H1 (cell line): ENCODE measurements around the gene DTL. TPM values are rescaled to one million over a fixed set of nuclear protein-coding genes. Genes with fewer than 3 reads are reported as not detected.

Experiments
- CTCF ChIA-PET: fragments of 300-600 bp; sonication (Branson Sonifier 250); formaldehyde crosslinking; loops from one replicate; lab custom pipeline; 2021; ENCODE audit not compliant: partially characterized antibody; lab: Charles Lee
- POLR2A ChIA-PET: fragments of 300-600 bp; sonication (Branson Sonifier 250); formaldehyde crosslinking; loops from one replicate; lab custom pipeline; 2021; ENCODE audit warnings: inconsistent platforms; ENCODE audit not compliant: partially characterized antibody; lab: Charles Lee
- DNase-seq, 2 experiments: peaks; one replicate each; pipeline versions ENCODE4 v3.0.0 to v3.0.0-alpha.2; 2010 to 2022; ENCODE audit warnings: low spot score in 2 of 2, low read depth in 1 of 2, mixed read lengths in 1 of 2
- FAIRE-seq: peaks from 2 replicates; lab custom pipeline; 2011; peaks lifted over from hg19 to GRCh38; lab: Jason Lieb, UNC
- H2AFZ ChIP-seq: 2 replicates; pipeline ENCODE4 v1.8.1; 2012; ENCODE audit warnings: low read length, inconsistent platforms
- H2AK5ac ChIP-seq: 2 replicates; pipeline ENCODE4 v1.6.1; 2013; ENCODE audit warnings: low read depth, low read length
- H2BK120ac ChIP-seq: replicated peaks from 2 replicates; pipeline ENCODE3; 2013; ENCODE audit warnings: low read depth, low read length, inconsistent platforms
- H2BK12ac ChIP-seq: 2 replicates; pipeline ENCODE4 v1.6.1; 2013; ENCODE audit warnings: low read depth, low read length
- H2BK15ac ChIP-seq: 2 replicates; pipeline ENCODE4 v1.6.1; 2013; ENCODE audit warnings: low read length
- H2BK20ac ChIP-seq: 2 replicates; pipeline ENCODE4 v1.6.1; 2013; ENCODE audit warnings: low read length
- H2BK5ac ChIP-seq: 2 replicates; pipeline ENCODE4 v1.6.1; 2013; ENCODE audit warnings: low read depth, low read length
- H3K14ac ChIP-seq: 2 replicates; pipeline ENCODE4 v1.6.1; 2013; ENCODE audit warnings: inconsistent platforms; ENCODE audit not compliant: insufficient read length
- H3K18ac ChIP-seq: 2 replicates; pipeline ENCODE4 v1.6.1; 2013; ENCODE audit warnings: low read length; ENCODE audit errors: extremely low read depth
- H3K23ac ChIP-seq: 2 replicates; pipeline ENCODE4 v1.6.1; 2013; ENCODE audit warnings: inconsistent platforms; ENCODE audit not compliant: insufficient read length
- H3K23me2 ChIP-seq: 2 replicates; pipeline ENCODE4 v1.6.1; 2013; ENCODE audit warnings: low read depth, low read length
- H3K27ac ChIP-seq: 2 replicates; pipeline ENCODE4 v1.6.1; 2011; ENCODE audit warnings: low read depth, low read length, inconsistent platforms
- H3K27me3 ChIP-seq, 4 experiments: replicated peaks in 1 of 4; 1 replicate in 1 of 4; 2 replicates in 3 of 4; pipeline versions ENCODE4 v1.6.1 to v1.8.1; 2011 to 2013; ENCODE audit warnings: low read length in 3 of 4, mild to moderate bottlenecking in 3 of 4, inconsistent platforms in 2 of 4, mixed read lengths in 2 of 4, moderate library complexity in 1 of 4; ENCODE audit not compliant: control insufficient read depth in 3 of 4, insufficient read depth in 3 of 4; ENCODE audit errors: extremely low read depth in 1 of 4
- H3K36me3 ChIP-seq, 4 experiments: 2 replicates each; pipeline versions ENCODE4 v1.6.1 to v1.8.1; 2011 to 2013; ENCODE audit warnings: mild to moderate bottlenecking in 4 of 4, low read length in 3 of 4, moderate library complexity in 2 of 4, control low read depth in 1 of 4, inconsistent platforms in 1 of 4; ENCODE audit not compliant: insufficient read depth in 4 of 4, control insufficient read depth in 2 of 4
- H3K4ac ChIP-seq: replicated peaks from 2 replicates; pipeline ENCODE3; 2013; ENCODE audit warnings: low read length, low read depth, mixed read lengths, inconsistent platforms; ENCODE audit not compliant: insufficient read length
- H3K4me1 ChIP-seq, 4 experiments: replicated peaks in 1 of 4; 1 replicate in 1 of 4; 2 replicates in 3 of 4; pipeline versions ENCODE4 v1.6.1 to v1.8.1; 2011 to 2013; ENCODE audit warnings: low read length in 3 of 4, inconsistent platforms in 2 of 4, mixed read lengths in 1 of 4; ENCODE audit not compliant: insufficient read depth in 4 of 4, control insufficient read depth in 3 of 4
- H3K4me2 ChIP-seq, 2 experiments: 2 replicates each; pipeline versions ENCODE4 v1.6.1 to v1.8.1; 2011 to 2013; ENCODE audit warnings: low read depth in 2 of 2, low read length in 2 of 2, control low read depth in 1 of 2, inconsistent platforms in 1 of 2, mild to moderate bottlenecking in 1 of 2; ENCODE audit not compliant: insufficient read depth in 1 of 2
- H3K4me3 ChIP-seq, 4 experiments: fragments of 200-600, 300-600 bp in 1 of 4; sonication (generic), shearing (Covaris generic), sonication (Bioruptor Twin) in 1 of 4; 2 replicates each; pipeline versions ENCODE4 v1.5.1 to v1.8.1; 2011 to 2016; ENCODE audit warnings: low read length in 4 of 4, low read depth in 3 of 4, control low read depth in 2 of 4, inconsistent platforms in 2 of 4, mild to moderate bottlenecking in 2 of 4, mixed read lengths in 1 of 4, moderate library complexity in 1 of 4; ENCODE audit not compliant: insufficient read depth in 2 of 4; ENCODE audit errors: extremely low read depth in 1 of 4
- H3K56ac ChIP-seq: replicated peaks from 2 replicates; pipeline ENCODE3; 2013; ENCODE audit warnings: low read depth, mild to moderate bottlenecking, mixed read lengths, low read length, inconsistent platforms; ENCODE audit not compliant: insufficient read length
- H3K79me1 ChIP-seq: 2 replicates; pipeline ENCODE4 v1.6.1; 2013; ENCODE audit warnings: low read depth, low read length, control low read depth
- H3K79me2 ChIP-seq, 2 experiments: 2 replicates each; pipeline versions ENCODE4 v1.6.1 to v1.8.1; 2012 to 2013; ENCODE audit warnings: low read length in 2 of 2, mild to moderate bottlenecking in 2 of 2, inconsistent platforms in 1 of 2; ENCODE audit not compliant: insufficient read depth in 2 of 2, control insufficient read depth in 1 of 2
- H3K9ac ChIP-seq, 4 experiments: replicated peaks in 1 of 4; 1 replicate in 1 of 4; 2 replicates in 3 of 4; pipeline versions ENCODE4 v1.6.1 to v1.8.1; 2011 to 2013; ENCODE audit warnings: low read depth in 3 of 4, low read length in 3 of 4, control low read depth in 2 of 4, mild to moderate bottlenecking in 2 of 4, moderate library complexity in 2 of 4, inconsistent platforms in 1 of 4; ENCODE audit errors: extremely low read depth in 1 of 4
- H3K9me3 ChIP-seq, 2 experiments: 2 replicates each; pipeline versions ENCODE4 v1.6.1 to v1.8.1; 2012 to 2013; ENCODE audit warnings: mild to moderate bottlenecking in 2 of 2, moderate library complexity in 2 of 2, control low read depth in 1 of 2, inconsistent platforms in 1 of 2, low read depth in 1 of 2, low read length in 1 of 2, mixed read lengths in 1 of 2; ENCODE audit not compliant: insufficient read depth in 2 of 2
- H4K20me1 ChIP-seq, 2 experiments: replicated peaks in 1 of 2; 2 replicates each; pipeline versions ENCODE3 to v1.8.1; 2011 to 2013; ENCODE audit warnings: inconsistent platforms in 2 of 2, low read length in 2 of 2, mild to moderate bottlenecking in 1 of 2; ENCODE audit not compliant: insufficient read depth in 2 of 2, control insufficient read depth in 1 of 2
- H4K5ac ChIP-seq: 2 replicates; pipeline ENCODE4 v1.6.1; 2013; ENCODE audit warnings: low read length, low read depth, mixed read lengths, inconsistent platforms; ENCODE audit not compliant: insufficient read length
- H4K8ac ChIP-seq: 2 replicates; pipeline ENCODE4 v1.8.0; 2013; ENCODE audit warnings: mild to moderate bottlenecking, moderate library complexity, low read length, inconsistent platforms; ENCODE audit not compliant: insufficient read depth; ENCODE audit errors: extremely low read depth
- H4K91ac ChIP-seq: replicated peaks from 2 replicates; pipeline ENCODE3; 2013; ENCODE audit warnings: low read length, mixed read lengths, inconsistent platforms; ENCODE audit not compliant: insufficient read length
- BACH1 ChIP-seq: IDR thresholded peaks from 2 replicates; pipeline ENCODE4 v1.6.1; 2012; ENCODE audit warnings: low read length, improper control_type of control experiment
- EP300 ChIP-seq, 2 experiments: IDR thresholded peaks; 1 replicate in 1 of 2; 2 replicates in 1 of 2; pipeline ENCODE4 v1.6.1; 2011 to 2012; ENCODE audit warnings: low read depth in 2 of 2, low read length in 2 of 2, mild to moderate bottlenecking in 2 of 2, borderline replicate concordance in 1 of 2, inconsistent platforms in 1 of 2, moderate library complexity in 1 of 2
- HDAC2 ChIP-seq, 2 experiments: fragments of 300-600 bp in 1 of 2; sonication (generic) in 1 of 2; IDR thresholded peaks; 2 replicates each; pipeline ENCODE4 v1.6.1; 2011 to 2012; ENCODE audit warnings: low read depth in 2 of 2, low read length in 2 of 2, mild to moderate bottlenecking in 2 of 2, moderate library complexity in 2 of 2, borderline replicate concordance in 1 of 2, inconsistent platforms in 1 of 2
- HDAC6 ChIP-seq: IDR thresholded peaks from one replicate; pipeline ENCODE4 v1.7.1; 2012; ENCODE audit warnings: low read depth, mild to moderate bottlenecking, inconsistent platforms, low read length, moderate library complexity
- SIN3A ChIP-seq, 2 experiments: IDR thresholded peaks in 1 of 2; conservative IDR thresholded peaks in 1 of 2; 2 replicates each; pipeline ENCODE4 v1.6.1; 2011 to 2012; ENCODE audit warnings: low read length in 2 of 2, improper control_type of control experiment in 1 of 2, low read depth in 1 of 2, mild to moderate bottlenecking in 1 of 2
- SIRT6 ChIP-seq: IDR thresholded peaks from one replicate; pipeline ENCODE4 v1.7.1; 2012; ENCODE audit warnings: low read length, inconsistent platforms
- SIX5 ChIP-seq: IDR thresholded peaks from 2 replicates; pipeline ENCODE4 v1.6.1; 2011; ENCODE audit warnings: mild to moderate bottlenecking, low read depth, low read length
- TBP ChIP-seq: IDR thresholded peaks from 2 replicates; pipeline ENCODE4 v1.6.1; 2011; ENCODE audit warnings: low read depth, low read length, improper control_type of control experiment
- TEAD4 ChIP-seq: IDR thresholded peaks from 2 replicates; pipeline ENCODE4 v1.6.1; 2012; ENCODE audit warnings: low read depth, low read length, inconsistent platforms, mixed read lengths
- WGBS, 2 experiments: shearing (Covaris generic) in 1 of 2; methylation state at CpG; one replicate each; pipeline versions ENCODE4 v1.1.6 to v1.1.7; 2013 to 2015; ENCODE audit warnings: low lambda C conversion rate in 2 of 2, mixed read lengths in 2 of 2, inconsistent platforms in 1 of 2, low coverage in 1 of 2, missing lambda C conversion rate in 1 of 2; ENCODE audit not compliant: insufficient replicate concordance in 2 of 2, insufficient coverage in 1 of 2, insufficient read length in 1 of 2; ENCODE audit errors: extremely low coverage in 1 of 2, missing lambda C conversion rate in 1 of 2; 5-methylcytosine and 5-hydroxymethylcytosine counted together
- polyA plus RNA-seq, 7 experiments: library from polyadenylated mRNA; depleted of rRNA in 3 of 7; stranded (reverse) in 5 of 7; unstranded in 2 of 7; fragments of >200 nt in 5 of 7; fragments of 200-250 nt in 2 of 7; gene quantifications; 1 replicate in 5 of 7; 2 replicates in 1 of 7; 4 replicates in 1 of 7; pipeline versions ENCODE4 v1.2.1 to v1.2.3, GENCODE V29; 2011 to 2013; ENCODE audit warnings: missing spikeins in 2 of 7, mixed read lengths in 2 of 7
- total RNA-seq: library from RNA; stranded (reverse); fragmentation: NEBNext Ultra II Directional; extraction: Animal tissue kit (Norgen Biotek cat#: 25700); gene quantifications from 2 replicates; pipeline ENCODE4 v1.2.1, GENCODE V29; 2021

DTL gene
- total and polyA plus RNA-seq, 2 of the 8 experiments (the other 6 are each of a cell fraction or from before 2014, with no cell fraction given): 36.0 to 46.9 TPM

- WGBS, 2 experiments: 67% methylated on average over 2 of the region's 2 CpGs; no CpG with 5 or more reads in 1 of the 2 experiments
Observed at GRCh38 chr1:212121779-212122178, 86.2 kb downstream of the DTL start.

More at GRCh38 chr1:212121779-212122178, 86.2 kb downstream of the DTL start:
- Histone ChIP-seq H3K4me2 (no peak overlapping the region), H4K5ac (no peak overlapping the region), H4K8ac (no peak overlapping the region), H3K9me3 (no peaks in the 10 kb centered on the region), H3K4me3 (no peak overlapping the region), H2BK120ac (no peak overlapping the region), H3K9ac (no peak overlapping the region), H2BK15ac (no peak overlapping the region), H3K36me3 (no peaks in the 10 kb centered on the region), H2AFZ (no peak overlapping the region), H4K91ac (no peak overlapping the region), H3K4ac (no peak overlapping the region), H2BK20ac (no peak overlapping the region), H4K20me1 (no peaks in the 10 kb centered on the region), H3K27ac (no peak overlapping the region), H3K4me1 (peaks cover 0 to 3% (median 2%) of the 10 kb centered on the region in 4 experiments; a peak in 4 of 7 replicates), H3K23ac (no peak overlapping the region)
- no peak for FAIRE-seq
- no peak for DNase-seq
- TF ChIP-seq SIX5: no peak
- no peak for TF ChIP-seq HDAC2 (IDR thresholded peaks at IDR 0.05; ENCODE audit: borderline replicate concordance in 1 of 2, low read depth in 2 of 2, low read length in 2 of 2)
- TF ChIP-seq BACH1: no peak
- no peak for TF ChIP-seq SIRT6
- no peak for TF ChIP-seq TEAD4
- no peak for TF ChIP-seq EP300 (IDR thresholded peaks at IDR 0.05; ENCODE audit: borderline replicate concordance in 1 of 2, low read depth in 2 of 2, low read length in 2 of 2)
- TF ChIP-seq TBP: no peak
- no peak for TF ChIP-seq SIN3A (conservative IDR thresholded peaks at IDR 0.05 in 1 of 2, IDR thresholded peaks at IDR 0.05 in 1 of 2; ENCODE audit: low read depth in 1 of 2, low read length in 2 of 2)
- TF ChIP-seq HDAC6: no peak
- TF ChIP-seq, all 59 proteins: peak for 0
- no peak overlapping the region for H2BK12ac ChIP-seq
- POLR2A ChIA-PET: no interaction called here
- no peaks in the 10 kb centered on the region for H3K23me2 ChIP-seq
- H2AK5ac ChIP-seq: no peak overlapping the region
- no peak overlapping the region for H3K14ac ChIP-seq
- no peaks in the 10 kb centered on the region; the same call in 1 of the 2 replicates for H3K79me1 ChIP-seq
- H3K18ac ChIP-seq: no peak overlapping the region
- H3K27me3 ChIP-seq: no peaks in the 10 kb centered on the region
- no peaks in the 10 kb centered on the region for H3K79me2 ChIP-seq
- H2BK5ac ChIP-seq: no peak overlapping the region
- CTCF ChIA-PET: no interaction called here
- H3K56ac ChIP-seq: no peak overlapping the region
